GM18868 (cell line): ENCODE measurements around the gene RCOR1.

Experiments used
- ATAC-seq: cut with Tn5 transposase; IDR thresholded peaks from one replicate; pipeline ENCODE4 v1.9.1; 2021; ENCODE audit warnings: mild to moderate bottlenecking, moderate library complexity; ENCODE audit not compliant: unreplicated experiment

RCOR1 gene

GRCh38 chr14:102770147-102771123 lies 178.0 kb downstream of the RCOR1 start:
- no peak for ATAC-seq

GRCh38 chr14:102771144-102771543 lies 178.7 kb downstream of the RCOR1 start:
- ATAC-seq: no peak

- ATAC-seq: no peak
Observed at GRCh38 chr14:102772781-102773570, 180.5 kb downstream of the RCOR1 start.

GRCh38 chr14:102774391-102775153 lies 182.1 kb downstream of the RCOR1 start:
- ATAC-seq: peak; percentile 43

GRCh38 chr14:102775855-102776760 lies 183.7 kb downstream of the RCOR1 start:
- ATAC-seq: no peak

GRCh38 chr14:102776761-102777710 lies 184.6 kb downstream of the RCOR1 start, which contains the start of gene TRAF3:
TRAF3 (plus strand) TSS chr14:102777449; CDS start chr14:102870202, 92,753 bp downstream.
- ATAC-seq: peak; percentile 55

- ATAC-seq: peak; percentile 9
Observed at GRCh38 chr14:102777711-102778337, 185.4 kb downstream of the RCOR1 start.

- no peak for ATAC-seq
Observed at GRCh38 chr14:102778338-102779083, 186.1 kb downstream of the RCOR1 start.

GRCh38 chr14:102779084-102779462 lies 186.6 kb downstream of the RCOR1 start:
- ATAC-seq: no peak

- no peak for ATAC-seq
Observed at GRCh38 chr14:102779574-102780315, 187.3 kb downstream of the RCOR1 start.
